Progenitor cell of endocrine pancreas (in vitro differentiated cells): ENCODE measurements around the gene ZNF511. TPM values are rescaled to one million over a fixed set of nuclear protein-coding genes. Genes with fewer than 3 reads are reported as not detected.
A peak's percentile ranks its signal among the peaks of the same experiment; 100 is the strongest.

ENCODE experiments used
- DNase-seq: peaks from one replicate; pipeline ENCODE4 v3.0.0; 2021; ENCODE audit warnings: low spot score; ENCODE audit not compliant: unreplicated experiment
- H3K27ac Mint-ChIP-seq: 2 replicates; pipeline ENCODE4 v1.8.0; 2021; ENCODE audit warnings: mild to moderate bottlenecking, moderate library complexity, mixed read lengths
- H3K27me3 Mint-ChIP-seq: 2 replicates; pipeline ENCODE4 v1.8.0; 2021; ENCODE audit warnings: mixed read lengths
- H3K36me3 Mint-ChIP-seq: 2 replicates; pipeline ENCODE4 v1.8.0; 2022; ENCODE audit warnings: mixed read lengths; ENCODE audit not compliant: insufficient read depth
- H3K4me1 Mint-ChIP-seq: 2 replicates; pipeline ENCODE4 v1.8.0; 2021; ENCODE audit warnings: low read depth, mixed read lengths
- H3K4me3 Mint-ChIP-seq: 2 replicates; pipeline ENCODE4 v1.8.0; 2021; ENCODE audit warnings: low read depth, mild to moderate bottlenecking, moderate library complexity, mixed read lengths
- H3K9me3 Mint-ChIP-seq: 2 replicates; pipeline ENCODE4 v1.8.0; 2021; ENCODE audit warnings: low read depth, mixed read lengths
- CTCF ChIP-seq: fragments of 200-600 bp; sonication (generic); IDR thresholded peaks from one replicate; pipeline ENCODE4 v1.5.0; 2021; ENCODE audit warnings: antibody characterized with exemption, mild to moderate bottlenecking; ENCODE audit not compliant: unreplicated experiment
- total RNA-seq: library from RNA; stranded (reverse); gene quantifications from 2 replicates; pipeline ENCODE4 v1.2.1, GENCODE V29; 2021

ZNF511 gene
- total RNA-seq, 1 donor from 2014 or later: 56.8 TPM

- Mint-ChIP-seq H3K4me3 (no peak overlapping the region), H3K36me3 (no peaks in the 10 kb centered on the region), H3K9me3 (no peaks in the 10 kb centered on the region), H3K27ac (no peak overlapping the region), H3K4me1 (peaks cover 7% of the 10 kb centered on the region), H3K27me3 (no peaks in the 10 kb centered on the region)
- no peak for TF ChIP-seq CTCF
- no peak for DNase-seq
These were observed 36.3 kb upstream of the ZNF511 start for GRCh38 chr10:133272301-133272963.

- no peaks in the 10 kb centered on the region for H3K36me3 Mint-ChIP-seq
- no peak for DNase-seq
- H3K4me1 Mint-ChIP-seq: peaks cover 12% of the 10 kb centered on the region
- no peak overlapping the region for H3K27ac Mint-ChIP-seq
- H3K27me3 Mint-ChIP-seq: no peaks in the 10 kb centered on the region
- no peak for TF ChIP-seq CTCF
- no peaks in the 10 kb centered on the region for H3K9me3 Mint-ChIP-seq
- no peak overlapping the region for H3K4me3 Mint-ChIP-seq
These were observed 35.7 kb upstream of the ZNF511 start for GRCh38 chr10:133272964-133273420.

- no peak overlapping the region for H3K27ac Mint-ChIP-seq
- no peak for DNase-seq
- peaks cover 19% of the 10 kb centered on the region for H3K4me1 Mint-ChIP-seq
- no peak overlapping the region for H3K4me3 Mint-ChIP-seq
- H3K36me3 Mint-ChIP-seq: no peaks in the 10 kb centered on the region
- no peaks in the 10 kb centered on the region for H3K9me3 Mint-ChIP-seq
- H3K27me3 Mint-ChIP-seq: no peaks in the 10 kb centered on the region
- TF ChIP-seq CTCF: no peak
These were observed 35.1 kb upstream of the ZNF511 start for GRCh38 chr10:133273534-133274143.

GRCh38 chr10:133274751-133275683 is 33.7 kb upstream of the ZNF511 start:
- H3K4me3 Mint-ChIP-seq: no peak overlapping the region
- H3K4me1 Mint-ChIP-seq: peaks cover 24% of the 10 kb centered on the region
- no peak for TF ChIP-seq CTCF
- no peaks in the 10 kb centered on the region for H3K36me3 Mint-ChIP-seq
- no peaks in the 10 kb centered on the region for H3K9me3 Mint-ChIP-seq
- H3K27me3 Mint-ChIP-seq: no peaks in the 10 kb centered on the region
- H3K27ac Mint-ChIP-seq: no peak overlapping the region
- DNase-seq: no peak

- Mint-ChIP-seq H3K9me3 (no peaks in the 10 kb centered on the region), H3K27me3 (no peaks in the 10 kb centered on the region), H3K4me3 (peak overlapping the region; percentile 31), H3K4me1 (peaks cover 24% of the 10 kb centered on the region), H3K36me3 (no peaks in the 10 kb centered on the region), H3K27ac (no peak overlapping the region)
- no peak for DNase-seq
- TF ChIP-seq CTCF: no peak
These were observed 33.0 kb upstream of the ZNF511 start for GRCh38 chr10:133275684-133276092.
